ENCODE data around the gene FBP2. TPM values are rescaled to one million over a fixed set of nuclear protein-coding genes. Genes with fewer than 3 reads are reported as not detected.

The FBP2 gene
- total and polyA plus RNA-seq, 10 of the 15 experiments (the other 5 are each of a cell fraction or from before 2014, with no cell fraction given) = 0.07 to 1.1 (median 0.12) TPM; not detected in 6

- no TSS peak for BruUV-seq (replicated peaks)
- H3K36me3 ChIP-seq (ENCODE audit: control insufficient read depth in 2 of 2, insufficient read depth in 2 of 2, low read length in 1 of 2) = no peaks in the 10 kb centered on the region
- in situ Hi-C loops (cut with MboI) = no loop called here
- ChIA-PET SMC1A (ENCODE audit: uncharacterized antibody, unreplicated experiment) (interaction anchor here (1.1 kb wide), 1 partner anchor 26 kb away, joined by 3 read pairs; no protein-coding TSS in a partner anchor), CTCF (no interaction called here), POLR2A (no interaction called here), RAD21 (ENCODE audit: unreplicated experiment) (no interaction called here)
- H3K27me3 ChIP-seq (replicated peaks in 1 of 2; ENCODE audit: control insufficient read depth in 2 of 2, insufficient read depth in 2 of 2, low read length in 1 of 2) = peaks cover 3 to 7% of the 10 kb centered on the region in 2 experiments; a peak in 3 of 4 replicates
- no peak for FAIRE-seq
- DNase-seq (ENCODE audit: low read depth, low spot score) = no peak
- no peak for TF ChIP-seq CREM (IDR thresholded peaks at IDR 0.05; ENCODE audit: low read depth)
- no peak for TF ChIP-seq GABPA (IDR thresholded peaks at IDR 0.05; ENCODE audit: low read depth)
- TF ChIP-seq NKRF (conservative IDR thresholded peaks at IDR 0.05) = no peak
- no peak for TF ChIP-seq ZBED1 (IDR thresholded peaks at IDR 0.05; ENCODE audit: borderline replicate concordance)
- TF ChIP-seq IRF5 (IDR thresholded peaks at IDR 0.05; ENCODE audit: borderline replicate concordance) = no peak
- no peak for TF ChIP-seq ZNF622 (IDR thresholded peaks at IDR 0.05)
- no peak for TF ChIP-seq CBFB (IDR thresholded peaks at IDR 0.05; ENCODE audit: low read depth)
- TF ChIP-seq ZZZ3 (IDR thresholded peaks at IDR 0.05; ENCODE audit: control insufficient read depth, insufficient read length, low read depth) = no peak
- TF ChIP-seq EED (IDR thresholded peaks at IDR 0.05; ENCODE audit: low read depth) = no peak
- no peak for TF ChIP-seq TCF12 (IDR thresholded peaks at IDR 0.05; ENCODE audit: low read depth, low read length)
- no peak for TF ChIP-seq RAD51 (IDR thresholded peaks at IDR 0.05)
- TF ChIP-seq DPF2 (IDR thresholded peaks at IDR 0.05) = no peak
- H3K4me3 ChIP-seq = no peak overlapping the region
- peaks cover 4% of the 10 kb centered on the region; the same call in 1 of the 2 replicates for H3K4me1 ChIP-seq (ENCODE audit: control insufficient read depth, insufficient read depth, low read length)
- 34% methylated on average over 8 of the region's 8 CpGs for WGBS (ENCODE audit: insufficient coverage, insufficient replicate concordance, low lambda C conversion rate, missing lambda C conversion rate)
- H2AFZ ChIP-seq (ENCODE audit: control insufficient read depth, low read depth, low read length) = no peak overlapping the region
- no peak overlapping the region for H3K27ac ChIP-seq (ENCODE audit: control insufficient read depth, insufficient read depth)
- H3K9me3 ChIP-seq (replicated peaks; ENCODE audit: control insufficient read depth, insufficient read depth, low read length) = no peaks in the 10 kb centered on the region
- no peak for ATAC-seq
- no peaks in the 10 kb centered on the region for H4K20me1 ChIP-seq (ENCODE audit: control insufficient read depth, insufficient read depth)
- no peaks in the 10 kb centered on the region for H3K79me2 ChIP-seq (ENCODE audit: control insufficient read depth, insufficient read depth, low read length)
- intact Hi-C loops (cut with micrococcal nuclease; ENCODE audit: unreplicated experiment) = no loop called here
- no peak overlapping the region for H3K9ac ChIP-seq (ENCODE audit: control insufficient read depth, insufficient read depth, low read length)
- H3K4me2 ChIP-seq (ENCODE audit: control insufficient read depth, insufficient read depth) = no peak overlapping the region
These were observed 49.6 kb upstream of the FBP2 start for GRCh38 chr9:94643176-94643575.
